ENCODE data around the gene GSN. TPM values are rescaled to one million over a fixed set of nuclear protein-coding genes. Genes with fewer than 3 reads are reported as not detected.
A peak's percentile ranks its signal among the peaks of the same experiment; 100 is the strongest.

GSN gene
- total RNA-seq, 1 donor from 2014 or later, result 1.5 TPM

- intact Hi-C loops (cut with micrococcal nuclease), result loop anchor here (1.0 to 2.0 kb wide), 2 partner anchors 17 to 33 kb away; partner anchors contain the start of gene STOM
Measured at GRCh38 chr9:121353241-121354061, 85.5 kb downstream of the GSN start.

GRCh38 chr9:121354141-121354540 lies 86.2 kb downstream of the GSN start:
- peaks cover 44% of the 10 kb centered on the region for H3K36me3 Mint-ChIP-seq (ENCODE audit: low read depth)
- H3K27me3 Mint-ChIP-seq, result no peaks in the 10 kb centered on the region
- H3K27ac Mint-ChIP-seq, result peak overlapping the region; percentile 89
- intact Hi-C loops (cut with micrococcal nuclease), result no loop called here
- no peak for DNase-seq
- peaks cover 57% of the 10 kb centered on the region for H3K4me1 Mint-ChIP-seq
- peak overlapping the region; percentile 69 for H3K4me3 Mint-ChIP-seq
- no peaks in the 10 kb centered on the region for H3K9me3 Mint-ChIP-seq

More at GRCh38 chr9:121353241-121354061, 85.5 kb downstream of the GSN start:
- Mint-ChIP-seq H3K4me1 (peaks cover 50% of the 10 kb centered on the region), H3K27me3 (no peaks in the 10 kb centered on the region), H3K9me3 (no peaks in the 10 kb centered on the region), H3K4me3 (peak overlapping the region; percentile 69), H3K36me3 (ENCODE audit: low read depth) (peaks cover 47% of the 10 kb centered on the region), H3K27ac (peak overlapping the region; percentile 89)
- peak; percentile 89 for DNase-seq

- H3K27ac Mint-ChIP-seq, result no peak overlapping the region
- intact Hi-C loops (cut with micrococcal nuclease), result loop anchor here (5.0 kb wide), 1 partner anchor 103 kb away; no protein-coding TSS in a partner anchor
- H3K9me3 Mint-ChIP-seq, result no peaks in the 10 kb centered on the region
- DNase-seq, result no peak
- H3K4me3 Mint-ChIP-seq, result no peak overlapping the region
- H3K27me3 Mint-ChIP-seq, result no peaks in the 10 kb centered on the region
- peaks cover 42% of the 10 kb centered on the region for H3K36me3 Mint-ChIP-seq (ENCODE audit: low read depth)
- H3K4me1 Mint-ChIP-seq, result peaks cover 60% of the 10 kb centered on the region
Measured at GRCh38 chr9:121354762-121355161, 86.8 kb downstream of the GSN start.

- H3K4me3 Mint-ChIP-seq, result no peak overlapping the region
- intact Hi-C loops (cut with micrococcal nuclease), result loop anchor here (5.0 kb wide), 1 partner anchor 100 kb away; no protein-coding TSS in a partner anchor
- no peak for DNase-seq
- H3K9me3 Mint-ChIP-seq, result no peaks in the 10 kb centered on the region
- H3K4me1 Mint-ChIP-seq, result peaks cover 55% of the 10 kb centered on the region
- H3K27me3 Mint-ChIP-seq, result no peaks in the 10 kb centered on the region
- H3K36me3 Mint-ChIP-seq (ENCODE audit: low read depth), result peaks cover 33% of the 10 kb centered on the region
- H3K27ac Mint-ChIP-seq, result peak overlapping the region; percentile 31
Measured at GRCh38 chr9:121357011-121357410, 89.0 kb downstream of the GSN start.

- intact Hi-C loops (cut with micrococcal nuclease), result loop anchor here (1.0 to 5.0 kb wide), 2 partner anchors 9 to 99 kb away; no protein-coding TSS in a partner anchor
- H3K9me3 Mint-ChIP-seq, result no peaks in the 10 kb centered on the region
- H3K4me1 Mint-ChIP-seq, result peaks cover 50% of the 10 kb centered on the region
- H3K27me3 Mint-ChIP-seq, result no peaks in the 10 kb centered on the region
- DNase-seq, result peak; percentile 70
- peaks cover 20% of the 10 kb centered on the region for H3K36me3 Mint-ChIP-seq (ENCODE audit: low read depth)
- peak overlapping the region; percentile 61 for H3K4me3 Mint-ChIP-seq
- peak overlapping the region; percentile 71 for H3K27ac Mint-ChIP-seq
Measured at GRCh38 chr9:121358751-121359150, 90.8 kb downstream of the GSN start.

GRCh38 chr9:121359351-121360294 lies 91.7 kb downstream of the GSN start:
- Mint-ChIP-seq H3K4me1 (peaks cover 49% of the 10 kb centered on the region), H3K9me3 (no peaks in the 10 kb centered on the region), H3K27me3 (no peaks in the 10 kb centered on the region), H3K4me3 (peak overlapping the region; percentile 61), H3K27ac (peak overlapping the region; percentile 71), H3K36me3 (ENCODE audit: low read depth) (peaks cover 17% of the 10 kb centered on the region)
- intact Hi-C loops (cut with micrococcal nuclease), result loop anchor here (1.0 to 5.0 kb wide), 2 partner anchors 8 to 98 kb away; no protein-coding TSS in a partner anchor
- DNase-seq, result no peak

GRCh38 chr9:121360601-121361374 lies 92.8 kb downstream of the GSN start:
- Mint-ChIP-seq H3K36me3 (ENCODE audit: low read depth) (peaks cover 19% of the 10 kb centered on the region), H3K27me3 (no peaks in the 10 kb centered on the region), H3K9me3 (no peaks in the 10 kb centered on the region), H3K27ac (no peak overlapping the region), H3K4me1 (peaks cover 46% of the 10 kb centered on the region), H3K4me3 (no peak overlapping the region)
- no peak for DNase-seq
- intact Hi-C loops (cut with micrococcal nuclease), result no loop called here

GRCh38 chr9:121362813-121363621 lies 95.1 kb downstream of the GSN start:
- H3K36me3 Mint-ChIP-seq (ENCODE audit: low read depth), result peaks cover 21% of the 10 kb centered on the region
- no peak overlapping the region for H3K27ac Mint-ChIP-seq
- no peaks in the 10 kb centered on the region for H3K9me3 Mint-ChIP-seq
- H3K4me3 Mint-ChIP-seq, result no peak overlapping the region
- H3K27me3 Mint-ChIP-seq, result no peaks in the 10 kb centered on the region
- intact Hi-C loops (cut with micrococcal nuclease), result no loop called here
- peaks cover 44% of the 10 kb centered on the region for H3K4me1 Mint-ChIP-seq
- DNase-seq, result no peak

GRCh38 chr9:121363622-121363961 lies 95.6 kb downstream of the GSN start:
- no peaks in the 10 kb centered on the region for H3K9me3 Mint-ChIP-seq
- peaks cover 23% of the 10 kb centered on the region for H3K36me3 Mint-ChIP-seq (ENCODE audit: low read depth)
- no peak for DNase-seq
- no peak overlapping the region for H3K4me3 Mint-ChIP-seq
- no peaks in the 10 kb centered on the region for H3K27me3 Mint-ChIP-seq
- intact Hi-C loops (cut with micrococcal nuclease), result no loop called here
- no peak overlapping the region for H3K27ac Mint-ChIP-seq
- peaks cover 44% of the 10 kb centered on the region for H3K4me1 Mint-ChIP-seq

GRCh38 chr9:121364077-121364476 lies 96.1 kb downstream of the GSN start:
- no peaks in the 10 kb centered on the region for H3K9me3 Mint-ChIP-seq
- intact Hi-C loops (cut with micrococcal nuclease), result no loop called here
- peaks cover 43% of the 10 kb centered on the region for H3K4me1 Mint-ChIP-seq
- peaks cover 20% of the 10 kb centered on the region for H3K36me3 Mint-ChIP-seq (ENCODE audit: low read depth)
- no peak for DNase-seq
- no peak overlapping the region for H3K4me3 Mint-ChIP-seq
- no peaks in the 10 kb centered on the region for H3K27me3 Mint-ChIP-seq
- H3K27ac Mint-ChIP-seq, result no peak overlapping the region

- Mint-ChIP-seq H3K27me3 (no peaks in the 10 kb centered on the region), H3K36me3 (ENCODE audit: low read depth) (peaks cover 20% of the 10 kb centered on the region), H3K4me3 (no peak overlapping the region), H3K4me1 (peaks cover 37% of the 10 kb centered on the region), H3K27ac (no peak overlapping the region), H3K9me3 (no peaks in the 10 kb centered on the region)
- intact Hi-C loops (cut with micrococcal nuclease), result no loop called here
- no peak for DNase-seq
Measured at GRCh38 chr9:121364886-121365285, 96.9 kb downstream of the GSN start.

- Mint-ChIP-seq H3K27ac (no peak overlapping the region), H3K9me3 (no peaks in the 10 kb centered on the region), H3K4me1 (peaks cover 40% of the 10 kb centered on the region), H3K27me3 (no peaks in the 10 kb centered on the region), H3K36me3 (ENCODE audit: low read depth) (peaks cover 23% of the 10 kb centered on the region), H3K4me3 (no peak overlapping the region)
- intact Hi-C loops (cut with micrococcal nuclease), result no loop called here
- no peak for DNase-seq
Measured at GRCh38 chr9:121365564-121365963, 97.6 kb downstream of the GSN start.

Measured in activated CD4-positive, alpha-beta T cell treated with anti-CD3 and anti-CD28 coated beads, Interleukin-2, amount 10 ng/mL, durations not matched to agents 24 days and 14 days (primary cell).